ENCODE measurements around the gene TMEM170B.
"Not testable (repeated sequence)": the region's sequence is repeated elsewhere in the genome, so short reads cannot be mapped to it uniquely, and the experiment has no call there.

Gene TMEM170B

DNA sequence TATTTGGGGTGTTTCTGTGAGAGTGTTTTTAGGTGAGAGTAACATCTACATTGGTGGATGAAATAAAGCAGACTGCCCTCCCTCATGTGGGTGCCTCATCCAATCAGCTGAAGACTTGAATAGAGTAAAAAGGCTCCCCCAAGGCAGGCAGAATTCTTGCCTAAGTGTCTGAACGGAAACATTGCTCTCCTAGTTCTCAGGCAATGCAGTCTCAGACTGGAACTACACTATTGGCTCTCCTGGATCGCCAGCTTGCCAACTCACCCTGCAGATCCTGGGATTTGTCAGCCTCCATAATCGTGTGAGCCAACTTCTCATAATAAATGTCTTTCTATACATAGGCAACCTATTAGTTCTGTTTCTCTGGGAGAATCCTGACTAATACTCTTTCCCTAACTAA lies 5.5 kb upstream of the TMEM170B start:
- no peak for DNase-seq

- DNase-seq: no peak
These were observed 3.0 kb upstream of the TMEM170B start for GRCh38 chr6:11534561-11534960.

DNA sequence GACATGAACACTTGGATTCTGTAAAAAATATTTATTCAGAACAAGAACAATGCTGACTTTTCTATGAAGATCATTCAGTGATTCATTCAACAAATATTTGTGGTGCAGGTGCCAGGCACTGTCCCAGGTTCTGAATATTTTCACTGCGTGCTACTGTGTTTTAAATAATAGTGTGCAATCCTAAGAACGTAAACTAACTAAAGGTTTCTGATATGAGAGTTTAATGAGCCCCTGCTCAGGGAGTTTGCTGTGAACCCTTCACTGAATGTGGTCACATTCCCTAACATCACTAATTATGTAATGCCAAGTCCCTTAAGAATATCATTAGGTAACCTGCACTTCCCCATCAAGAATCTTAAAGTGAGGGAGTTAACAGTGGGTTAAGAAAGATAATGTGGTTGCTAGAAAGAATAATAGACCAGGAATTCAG lies 1.7 kb upstream of the TMEM170B start:
- no peak for DNase-seq

DNA sequence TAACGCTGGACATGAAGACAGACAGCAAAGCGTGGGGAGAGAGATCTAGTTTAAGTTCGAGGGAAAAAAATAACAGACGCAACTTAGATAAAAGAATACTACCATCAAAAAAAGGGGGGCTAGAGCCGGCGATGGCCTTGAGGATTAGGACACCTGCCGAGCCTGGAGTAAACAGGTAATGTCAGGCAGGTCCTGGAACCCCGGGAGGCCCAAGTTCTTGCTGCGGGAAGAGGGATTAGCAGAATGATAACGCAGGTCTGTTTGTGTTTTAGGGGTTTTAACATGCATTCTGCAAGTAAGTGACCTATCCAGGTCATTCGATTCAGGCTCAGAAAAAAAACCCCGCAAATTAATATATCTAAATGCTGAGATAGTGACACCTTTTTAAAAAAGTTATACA lies 754 bp upstream of the TMEM170B start:
- DNase-seq: no peak

GRCh38 chr6:11538052-11538818 lies 686 bp downstream of the TMEM170B start:
- no peak for DNase-seq

DNA sequence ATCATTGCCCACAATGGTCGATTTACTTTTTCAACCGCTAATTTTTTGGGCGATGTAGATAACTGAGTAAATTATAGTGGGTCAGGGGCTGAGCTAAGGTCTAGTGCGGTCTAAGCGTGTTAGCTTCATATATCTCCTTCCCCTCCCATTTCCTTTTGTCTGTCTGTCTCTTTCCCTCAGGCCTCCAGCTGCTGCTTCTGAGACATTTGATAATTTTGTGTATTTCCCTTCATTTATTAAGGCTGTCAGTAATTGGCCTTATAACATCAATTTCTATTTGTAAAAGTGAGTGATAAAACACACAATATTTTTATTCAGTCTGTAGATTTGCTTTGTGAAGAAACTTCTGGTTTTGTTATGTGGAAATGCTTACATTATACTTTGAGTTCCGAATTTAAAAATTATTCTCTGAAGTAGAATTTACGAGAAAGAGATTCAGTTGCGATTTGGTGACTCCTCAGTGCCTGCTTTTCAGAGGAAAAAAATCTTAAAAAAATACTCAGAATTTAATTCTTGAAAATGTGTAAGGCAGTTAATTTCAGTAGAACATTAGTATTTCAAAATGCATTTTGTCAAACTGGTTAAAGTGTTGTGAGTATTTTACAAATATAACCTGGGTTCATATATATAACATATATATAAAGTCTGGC lies 1.4 kb downstream of the TMEM170B start:
- DNase-seq: no peak

DNA sequence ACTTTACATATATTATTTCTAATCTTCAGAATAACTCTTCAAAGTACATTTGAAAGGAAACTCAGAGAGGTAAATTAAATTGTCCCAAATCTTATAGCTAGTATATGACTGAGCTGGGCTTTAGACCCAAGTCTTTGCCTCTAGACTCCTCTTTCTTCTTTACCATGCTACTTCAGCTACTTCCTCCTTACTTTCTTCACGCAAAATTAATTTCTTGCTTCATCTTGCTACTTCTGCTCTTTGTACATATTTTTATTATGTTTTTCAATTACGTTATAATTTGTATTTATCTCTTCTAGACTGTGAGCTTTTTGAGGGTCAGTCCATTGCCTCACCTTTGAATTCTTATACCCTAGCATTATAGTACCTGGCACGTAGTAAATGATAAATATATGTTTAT lies 5.3 kb downstream of the TMEM170B start:
- no peak for DNase-seq

GRCh38 chr6:11543919-11544518 lies 6.5 kb downstream of the TMEM170B start:
- no peak for DNase-seq

DNA sequence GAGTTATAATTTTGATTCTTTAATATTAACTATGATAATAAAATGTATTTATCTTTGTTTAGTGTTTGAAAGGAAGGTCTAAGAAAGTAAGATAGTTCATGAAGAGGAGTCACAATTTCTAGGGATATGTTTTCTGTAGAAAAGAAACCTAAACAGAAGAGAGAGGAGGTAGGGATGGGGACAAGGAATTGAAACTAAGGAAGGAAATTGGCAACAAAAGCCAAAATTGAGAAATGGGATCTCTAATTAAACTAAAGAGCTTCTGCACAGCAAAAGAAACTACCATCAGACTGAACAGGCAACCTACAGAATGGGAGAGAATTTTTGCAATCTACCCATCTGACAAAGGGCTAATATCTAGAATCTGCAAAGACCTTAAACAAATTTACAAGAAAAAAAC lies 10.3 kb downstream of the TMEM170B start:
- DNase-seq: not testable (repeated sequence)

GRCh38 chr6:11548578-11548977 lies 11.0 kb downstream of the TMEM170B start:
- DNase-seq: not testable (repeated sequence)

- DNase-seq: no peak
These were observed 13.5 kb downstream of the TMEM170B start for GRCh38 chr6:11551053-11551452.

DNA sequence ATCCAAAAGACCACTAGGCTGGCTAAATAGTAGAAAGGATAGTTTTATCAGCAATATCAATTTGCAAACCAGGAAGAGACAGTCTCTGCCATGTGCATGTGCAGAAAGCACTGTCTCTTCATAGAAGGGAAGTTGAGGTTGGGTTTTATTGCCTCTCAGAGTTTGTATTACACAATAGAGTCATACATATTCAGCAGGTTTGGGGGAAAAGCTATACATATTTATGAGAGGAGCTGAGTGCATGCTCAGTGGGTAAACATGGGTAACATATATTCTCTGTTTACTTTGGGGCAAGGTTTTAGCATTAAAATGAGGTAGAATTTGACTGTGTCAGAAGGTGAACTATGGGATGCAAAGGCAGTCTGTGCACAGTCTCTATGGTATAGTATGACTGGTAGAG lies 14.9 kb downstream of the TMEM170B start:
- DNase-seq: no peak

DNA sequence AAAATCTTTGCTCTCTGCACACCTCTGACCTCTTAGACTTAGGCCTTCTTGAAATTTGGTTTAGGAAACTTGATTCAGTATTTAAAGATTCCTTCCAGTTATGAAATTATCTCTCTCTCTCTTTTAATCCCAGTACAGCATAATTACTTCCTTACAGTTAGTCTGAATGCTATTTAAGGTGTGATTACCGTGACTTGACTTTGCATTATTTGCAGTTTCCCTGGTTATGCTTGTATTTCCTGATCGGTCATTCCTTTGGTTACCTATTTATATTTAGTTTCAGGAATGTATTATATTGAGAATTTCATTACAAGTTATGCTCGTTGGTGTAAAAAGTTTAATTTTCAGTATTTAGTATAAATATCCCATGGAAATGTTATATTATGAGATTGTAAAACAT lies 16.3 kb downstream of the TMEM170B start:
- DNase-seq: no peak

DNA sequence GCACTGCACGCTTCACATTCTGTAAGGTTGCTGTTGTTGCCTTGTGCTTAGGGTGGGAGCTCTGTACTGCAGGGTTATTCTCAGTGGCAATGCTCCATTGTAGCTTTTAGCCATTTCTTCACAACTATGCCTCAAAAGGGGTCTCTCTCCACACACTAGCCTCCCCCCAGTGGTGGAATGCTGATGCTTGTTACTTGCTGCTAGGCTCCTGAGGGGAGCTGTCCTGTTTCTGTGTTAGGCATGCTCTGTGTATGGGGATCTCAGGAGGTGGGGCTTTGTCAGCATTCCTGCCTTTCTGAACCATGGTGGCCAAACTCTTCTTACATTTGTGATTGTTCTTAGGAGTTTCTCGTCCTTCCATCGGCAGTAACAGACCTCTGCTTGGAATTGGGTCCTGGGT lies 18.8 kb downstream of the TMEM170B start:
- DNase-seq: no peak

DNA sequence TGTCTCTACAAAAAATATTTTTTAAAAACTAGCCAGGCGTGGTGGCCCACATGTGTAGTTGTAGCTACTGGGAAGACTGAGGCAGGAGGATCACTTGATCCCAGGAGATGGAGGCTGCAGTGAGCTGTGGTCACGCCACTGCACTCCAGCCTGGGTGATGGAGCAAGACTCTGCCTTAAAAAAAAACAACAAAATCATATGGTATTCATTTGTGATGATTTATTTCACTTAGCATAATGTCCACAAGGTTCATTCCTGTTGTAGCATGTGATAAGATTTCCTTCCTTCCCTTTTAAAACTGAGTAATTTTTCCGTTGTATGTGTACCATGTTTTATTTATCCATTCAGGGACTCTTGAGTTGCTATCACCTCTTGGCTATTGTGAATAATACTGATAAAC lies 26.2 kb downstream of the TMEM170B start:
- no peak for DNase-seq

DNA sequence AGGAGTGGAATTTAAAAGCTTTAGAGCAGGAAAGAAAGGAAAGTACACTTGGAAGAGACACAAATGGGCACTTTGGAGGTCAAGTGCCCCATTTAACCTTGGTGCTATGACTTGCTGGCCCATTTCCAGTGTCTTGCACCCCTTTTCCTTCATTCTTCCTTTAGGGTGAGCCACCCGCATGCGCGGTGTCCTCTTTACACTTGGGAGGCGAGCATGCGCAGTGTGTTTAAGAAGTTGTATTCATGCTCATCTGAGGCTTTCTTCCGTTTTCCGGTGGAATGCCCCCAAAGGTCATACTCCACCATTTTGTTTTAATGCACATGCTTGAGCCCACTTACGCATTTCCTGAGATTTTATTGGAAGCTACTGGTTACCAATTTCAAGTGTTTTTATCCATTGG lies 29.1 kb downstream of the TMEM170B start:
- DNase-seq: no peak

- DNase-seq: no peak
These were observed 33.5 kb downstream of the TMEM170B start for GRCh38 chr6:11571073-11571472.

DNA sequence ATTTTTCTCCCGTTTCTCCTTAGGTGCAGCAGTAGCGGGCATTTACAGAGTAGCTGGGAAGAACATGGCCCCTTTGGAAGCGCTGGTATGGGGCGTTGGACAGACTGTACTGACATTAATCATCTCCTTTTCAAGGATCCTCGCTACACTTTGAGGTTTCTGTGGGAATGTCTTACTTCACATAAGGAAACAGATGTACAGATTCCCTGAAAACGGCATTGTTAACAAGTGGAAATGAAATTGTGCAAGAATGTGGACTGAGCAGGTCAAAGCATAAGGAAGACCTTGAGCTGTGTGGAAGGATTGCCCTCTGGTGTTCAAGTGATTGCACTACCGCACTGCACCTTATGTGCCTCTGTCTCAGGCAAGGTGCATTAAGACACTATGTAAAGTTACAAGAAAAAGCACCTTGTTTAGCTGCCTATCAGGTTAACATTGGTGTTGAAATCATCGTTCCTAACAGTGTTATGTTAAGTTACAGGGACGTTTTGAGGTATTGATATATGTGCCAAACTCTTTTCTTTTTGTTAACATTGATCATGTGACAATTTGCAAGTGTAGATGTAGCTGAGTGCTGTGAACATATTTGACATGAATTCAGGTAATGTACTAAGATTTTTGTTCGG lies 38.0 kb downstream of the TMEM170B start:
- DNase-seq: no peak

DNA sequence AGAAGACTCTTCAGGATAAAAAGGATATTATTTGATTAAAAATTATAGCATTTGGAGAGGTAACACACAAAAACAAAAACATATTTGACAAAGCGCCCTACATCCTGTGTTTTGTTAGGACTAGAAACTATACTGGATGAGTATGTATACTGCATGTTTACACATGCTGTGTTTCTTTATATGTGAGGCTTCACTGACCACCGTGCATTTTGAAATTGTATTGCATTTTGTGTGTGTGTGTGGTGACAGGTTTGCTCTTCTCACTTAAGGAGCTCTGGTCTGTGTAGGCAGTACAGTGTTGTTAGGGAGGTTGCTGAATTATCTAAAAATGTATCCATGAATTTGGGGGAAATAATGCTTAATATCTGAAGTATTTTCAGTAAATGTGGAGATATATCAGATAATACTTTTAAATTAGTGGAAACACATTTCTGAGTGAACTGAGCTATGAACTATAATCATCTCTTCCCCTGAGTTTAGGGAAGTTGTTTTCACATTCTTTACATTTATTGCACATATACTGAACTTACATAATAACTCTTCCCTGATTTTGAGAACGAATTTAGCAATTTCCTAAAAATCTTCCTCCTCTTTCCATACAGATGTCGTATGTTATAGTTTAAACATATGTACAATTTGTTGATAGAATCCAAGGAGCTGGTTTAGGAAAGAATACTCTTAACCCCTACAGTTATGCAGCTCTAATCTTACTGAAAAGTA lies 43.3 kb downstream of the TMEM170B start:
- DNase-seq: no peak

DNA sequence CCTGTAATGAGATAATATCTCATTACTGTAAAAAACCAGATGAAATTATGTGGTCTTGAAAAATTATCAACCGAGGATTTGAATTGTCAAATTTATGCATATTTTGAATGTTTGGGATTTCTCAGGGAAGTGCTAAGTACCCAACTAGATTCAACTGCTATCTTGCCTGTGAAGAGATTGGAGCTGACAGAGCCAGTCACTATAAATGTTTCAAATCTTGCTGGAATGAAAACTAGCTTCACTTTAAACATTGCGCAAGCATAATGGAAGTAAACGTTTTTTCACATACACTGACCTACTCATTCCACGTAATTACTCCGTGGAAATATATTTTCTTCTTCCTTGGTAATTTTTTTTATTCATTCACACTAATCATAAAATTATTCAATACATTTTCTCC lies 46.7 kb downstream of the TMEM170B start:
- DNase-seq: no peak

DNA sequence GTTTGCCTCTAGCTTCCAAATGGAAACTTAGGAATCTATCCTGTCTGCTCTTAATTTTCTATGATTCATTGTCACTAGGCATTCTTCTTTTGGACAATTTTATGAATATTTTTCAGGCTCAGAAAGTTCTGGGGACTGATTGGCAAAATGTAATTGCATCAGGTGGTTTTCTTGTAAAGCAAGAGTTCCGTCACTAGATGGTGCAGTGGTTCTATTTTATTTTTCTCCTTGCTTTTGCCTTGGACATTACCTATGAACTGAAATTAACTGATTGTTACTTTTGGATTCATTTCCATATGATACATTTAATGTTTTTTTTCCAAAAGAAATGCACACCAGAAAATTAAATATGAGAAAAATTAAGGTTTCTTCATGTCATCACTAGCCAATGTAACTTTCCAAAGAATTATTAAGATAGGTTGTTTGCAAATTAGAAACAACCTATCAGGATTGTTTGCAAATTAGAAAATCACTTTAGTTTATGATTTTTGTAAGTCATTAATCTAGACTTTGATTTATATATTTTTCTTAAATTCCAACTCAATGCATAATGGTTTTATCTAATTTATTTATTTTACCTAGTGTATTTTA lies 48.0 kb downstream of the TMEM170B start:
- no peak for DNase-seq

- DNase-seq: no peak
These were observed 48.6 kb downstream of the TMEM170B start for GRCh38 chr6:11586117-11586516.

GRCh38 chr6:11586536-11586935 lies 49.0 kb downstream of the TMEM170B start:
- DNase-seq: no peak
